K562 (cell line): ENCODE results near the gene ITGA1.

Source experiments
- EZH2 ChIP-seq: IDR thresholded peaks from 2 replicates; pipeline ENCODE4 v1.6.1; 2012; ENCODE audit warnings: low read depth, mild to moderate bottlenecking, inconsistent platforms, low read length, borderline replicate concordance
- FOS ChIP-seq: IDR thresholded peaks from 3 replicates; pipeline ENCODE4 v1.6.1; 2011; ENCODE audit not compliant: insufficient read length; ENCODE audit errors: extremely low read depth
- GABPA ChIP-seq: fragments of 200-800 bp; sonication (Bioruptor generic); conservative IDR thresholded peaks from 2 replicates; pipeline ENCODE4 v1.6.1; 2016; ENCODE audit warnings: low read depth, missing genetic modification characterization, missing compliant biosample characterization
- MYC ChIP-seq, 2 experiments: fragments of 250-450 bp in 1 of 2; sonication (Bioruptor Pico) in 1 of 2; IDR thresholded peaks; 2 replicates each; pipeline versions ENCODE4 v1.5.1 to v1.6.1; 2012 to 2021; ENCODE audit warnings: low read depth in 2 of 2, borderline replicate concordance in 1 of 2, improper control_type of control experiment in 1 of 2, low read length in 1 of 2, mild to moderate bottlenecking in 1 of 2, moderate library complexity in 1 of 2
- NCOR1 ChIP-seq: fragments of 450-650 bp; IDR thresholded peaks from 2 replicates; pipeline ENCODE4 v1.6.1; 2016; ENCODE audit warnings: mild to moderate bottlenecking, moderate library complexity
- POLR2AphosphoS5 ChIP-seq: IDR thresholded peaks from 2 replicates; pipeline ENCODE4 v1.6.1; 2011; ENCODE audit warnings: mild to moderate bottlenecking, low read depth, low read length, moderate library complexity; ENCODE audit not compliant: control insufficient read depth, insufficient read depth
- SP2 ChIP-seq: IDR thresholded peaks from 2 replicates; pipeline ENCODE4 v1.6.1; 2011; ENCODE audit warnings: mild to moderate bottlenecking, low read depth, low read length, moderate library complexity; ENCODE audit not compliant: poor library complexity, severe bottlenecking; ENCODE audit errors: extremely low read depth
- THRAP3 ChIP-seq: fragments of 450-650 bp; IDR thresholded peaks from 2 replicates; pipeline ENCODE4 v1.6.1; 2016; ENCODE audit warnings: mild to moderate bottlenecking, inconsistent platforms, borderline replicate concordance
- TF ChIP-seq, protein P1 (sequence below): sonication (generic); formaldehyde crosslinking; IDR thresholded peaks from 2 replicates; pipeline ENCODE4 v1.9.0; 2022; ENCODE audit warnings: mild to moderate bottlenecking, missing genetic modification reagents
- TF ChIP-seq, protein P2 (sequence below): fragments of 450-650 bp; IDR thresholded peaks from 2 replicates; pipeline ENCODE4 v1.6.1; 2016; ENCODE audit warnings: missing biosample characterization, missing genetic modification characterization
- TF ChIP-seq, protein P3 (sequence below): sonication (generic); formaldehyde crosslinking; IDR thresholded peaks from 2 replicates; pipeline ENCODE4 v1.8.1; 2023; ENCODE audit warnings: mild to moderate bottlenecking, missing genetic modification reagents

DNA sequence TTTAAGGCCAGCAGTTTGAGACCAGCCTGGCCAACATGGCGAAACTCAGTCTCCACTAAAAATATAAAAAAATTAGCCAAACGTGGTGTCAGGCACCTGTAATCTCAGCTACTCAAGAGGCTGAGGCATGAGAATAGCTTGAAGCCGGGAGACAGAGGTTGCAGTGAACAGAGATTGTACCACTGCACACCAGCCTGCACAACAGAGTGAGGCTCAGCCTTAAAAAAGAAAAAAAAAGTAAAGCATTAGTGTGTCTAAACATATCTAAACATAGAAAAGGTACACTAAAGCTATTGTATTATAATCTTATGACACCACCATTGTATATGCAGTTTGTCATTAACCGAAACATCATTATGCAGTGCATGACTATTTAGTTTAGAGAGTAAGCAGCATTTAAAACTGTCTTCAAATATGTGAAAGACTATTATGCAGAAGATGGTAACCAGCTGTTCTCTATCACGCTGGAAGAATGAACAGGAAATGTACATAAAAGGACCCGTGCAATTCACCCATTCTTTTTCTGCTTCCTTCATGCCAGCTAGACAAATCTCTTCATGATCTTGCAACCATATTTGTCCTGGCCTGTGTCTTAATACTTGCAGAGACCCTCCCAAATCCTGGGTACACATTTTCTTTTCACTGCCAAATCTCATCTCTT is 58.6 kb downstream of the ITGA1 start:
- TF ChIP-seq GABPA (no peak), POLR2AphosphoS5 (no peak), FOS (no peak), MYC (IDR thresholded peaks at IDR 0.05; ENCODE audit: low read depth, low read length) (no peak), MYC (CRISPR knock-in tag; IDR thresholded peaks at IDR 0.05; ENCODE audit: borderline replicate concordance, low read depth) (no peak), NCOR1 (no peak), EZH2 (no peak), SP2 (no peak), THRAP3 (no peak)
- TF ChIP-seq, protein P1, sequence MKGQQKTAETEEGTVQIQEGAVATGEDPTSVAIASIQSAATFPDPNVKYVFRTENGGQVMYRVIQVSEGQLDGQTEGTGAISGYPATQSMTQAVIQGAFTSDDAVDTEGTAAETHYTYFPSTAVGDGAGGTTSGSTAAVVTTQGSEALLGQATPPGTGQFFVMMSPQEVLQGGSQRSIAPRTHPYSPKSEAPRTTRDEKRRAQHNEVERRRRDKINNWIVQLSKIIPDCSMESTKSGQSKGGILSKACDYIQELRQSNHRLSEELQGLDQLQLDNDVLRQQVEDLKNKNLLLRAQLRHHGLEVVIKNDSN (CRISPR knock-in tag), result no peak
- TF ChIP-seq, protein P2, sequence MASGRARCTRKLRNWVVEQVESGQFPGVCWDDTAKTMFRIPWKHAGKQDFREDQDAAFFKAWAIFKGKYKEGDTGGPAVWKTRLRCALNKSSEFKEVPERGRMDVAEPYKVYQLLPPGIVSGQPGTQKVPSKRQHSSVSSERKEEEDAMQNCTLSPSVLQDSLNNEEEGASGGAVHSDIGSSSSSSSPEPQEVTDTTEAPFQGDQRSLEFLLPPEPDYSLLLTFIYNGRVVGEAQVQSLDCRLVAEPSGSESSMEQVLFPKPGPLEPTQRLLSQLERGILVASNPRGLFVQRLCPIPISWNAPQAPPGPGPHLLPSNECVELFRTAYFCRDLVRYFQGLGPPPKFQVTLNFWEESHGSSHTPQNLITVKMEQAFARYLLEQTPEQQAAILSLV (tag), result no peak
- TF ChIP-seq, protein P3, sequence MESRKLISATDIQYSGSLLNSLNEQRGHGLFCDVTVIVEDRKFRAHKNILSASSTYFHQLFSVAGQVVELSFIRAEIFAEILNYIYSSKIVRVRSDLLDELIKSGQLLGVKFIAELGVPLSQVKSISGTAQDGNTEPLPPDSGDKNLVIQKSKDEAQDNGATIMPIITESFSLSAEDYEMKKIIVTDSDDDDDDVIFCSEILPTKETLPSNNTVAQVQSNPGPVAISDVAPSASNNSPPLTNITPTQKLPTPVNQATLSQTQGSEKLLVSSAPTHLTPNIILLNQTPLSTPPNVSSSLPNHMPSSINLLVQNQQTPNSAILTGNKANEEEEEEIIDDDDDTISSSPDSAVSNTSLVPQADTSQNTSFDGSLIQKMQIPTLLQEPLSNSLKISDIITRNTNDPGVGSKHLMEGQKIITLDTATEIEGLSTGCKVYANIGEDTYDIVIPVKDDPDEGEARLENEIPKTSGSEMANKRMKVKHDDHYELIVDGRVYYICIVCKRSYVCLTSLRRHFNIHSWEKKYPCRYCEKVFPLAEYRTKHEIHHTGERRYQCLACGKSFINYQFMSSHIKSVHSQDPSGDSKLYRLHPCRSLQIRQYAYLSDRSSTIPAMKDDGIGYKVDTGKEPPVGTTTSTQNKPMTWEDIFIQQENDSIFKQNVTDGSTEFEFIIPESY, result no peak
